ENCODE data around the gene DISC1.
A peak's percentile ranks its signal among the peaks of the same experiment; 100 is the strongest.

Gene DISC1

DNA sequence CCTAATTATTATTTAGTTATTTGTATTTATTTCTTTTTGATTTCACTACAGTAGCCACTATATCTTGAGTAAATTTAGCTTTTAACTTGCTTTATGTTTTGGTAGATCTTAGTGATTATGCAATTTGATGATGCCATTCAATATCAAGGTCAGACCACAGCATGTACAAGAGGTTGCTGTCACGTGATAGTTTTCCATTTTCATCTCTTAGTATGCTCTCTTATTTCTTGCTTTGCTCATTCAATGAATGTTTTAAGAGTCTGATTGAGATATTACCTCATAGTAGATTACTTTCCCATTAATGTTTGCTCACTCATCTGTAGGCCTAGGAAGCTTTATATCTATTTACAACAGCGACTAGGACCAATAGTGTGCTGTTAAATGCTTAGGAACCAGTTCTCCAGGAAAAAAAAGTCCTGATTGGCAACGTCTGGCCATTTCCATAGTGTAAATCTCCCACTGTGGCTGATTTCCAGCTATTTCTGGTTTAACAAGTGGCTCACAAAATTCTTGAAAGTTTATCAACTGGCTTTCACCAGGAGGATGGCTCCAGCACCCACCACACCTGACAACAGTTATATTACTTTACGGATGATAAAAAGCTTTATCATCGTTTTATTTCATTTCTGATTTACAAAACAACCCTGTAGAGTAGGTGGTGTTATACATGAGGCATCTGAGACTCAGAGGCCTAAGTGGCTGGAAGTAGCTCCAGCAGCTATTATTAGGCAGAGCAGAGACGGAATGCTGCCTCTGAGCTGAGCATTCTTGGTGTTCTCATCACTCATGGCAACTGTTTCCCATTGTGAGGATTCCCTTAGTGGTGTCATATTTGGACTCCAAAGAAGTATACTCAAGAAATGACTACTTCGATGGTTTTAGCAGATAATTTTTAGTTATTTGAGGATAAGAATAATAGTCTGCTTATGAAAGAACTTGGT lies 235.2 kb downstream of the DISC1 start:
- DNase-seq: no peak

DNA sequence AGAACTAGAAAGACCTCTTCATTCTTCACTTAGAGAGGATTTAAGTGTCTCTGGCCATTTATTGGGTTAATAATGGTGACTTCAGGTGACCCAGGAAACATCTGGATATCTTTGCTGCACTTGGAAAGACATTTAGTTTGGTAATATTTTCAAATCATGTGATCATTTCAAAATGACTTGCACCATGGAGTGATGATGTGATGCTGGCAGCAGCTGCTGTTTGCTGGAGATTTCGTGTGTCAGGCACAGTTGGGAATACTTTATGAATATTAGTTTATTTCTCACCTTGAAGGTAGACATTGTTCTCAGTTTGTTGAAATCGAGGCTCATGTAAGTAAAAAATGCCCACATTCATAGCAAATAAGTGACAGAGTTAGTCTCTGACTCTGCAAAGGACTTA lies 236.0 kb downstream of the DISC1 start:
- no peak for DNase-seq

DNA sequence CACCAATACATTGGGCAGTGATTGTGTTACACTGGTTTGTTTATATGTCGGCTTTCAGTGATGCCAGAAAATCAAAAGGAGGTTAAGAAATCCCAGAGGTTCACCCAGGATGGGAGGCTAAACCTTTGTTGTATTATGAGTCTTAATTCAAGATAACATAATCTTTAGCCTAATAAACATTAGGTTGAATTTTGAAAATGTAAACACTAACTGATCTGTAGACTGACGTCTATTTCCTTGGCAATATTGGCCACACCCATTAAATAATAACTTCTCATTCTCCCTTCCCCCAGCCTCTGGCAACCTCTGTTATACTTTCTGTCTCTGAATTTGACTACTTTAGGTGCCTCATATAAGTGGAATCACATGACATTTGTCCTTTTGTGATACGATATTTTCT lies 238.7 kb downstream of the DISC1 start:
- DNase-seq: no peak

DNA sequence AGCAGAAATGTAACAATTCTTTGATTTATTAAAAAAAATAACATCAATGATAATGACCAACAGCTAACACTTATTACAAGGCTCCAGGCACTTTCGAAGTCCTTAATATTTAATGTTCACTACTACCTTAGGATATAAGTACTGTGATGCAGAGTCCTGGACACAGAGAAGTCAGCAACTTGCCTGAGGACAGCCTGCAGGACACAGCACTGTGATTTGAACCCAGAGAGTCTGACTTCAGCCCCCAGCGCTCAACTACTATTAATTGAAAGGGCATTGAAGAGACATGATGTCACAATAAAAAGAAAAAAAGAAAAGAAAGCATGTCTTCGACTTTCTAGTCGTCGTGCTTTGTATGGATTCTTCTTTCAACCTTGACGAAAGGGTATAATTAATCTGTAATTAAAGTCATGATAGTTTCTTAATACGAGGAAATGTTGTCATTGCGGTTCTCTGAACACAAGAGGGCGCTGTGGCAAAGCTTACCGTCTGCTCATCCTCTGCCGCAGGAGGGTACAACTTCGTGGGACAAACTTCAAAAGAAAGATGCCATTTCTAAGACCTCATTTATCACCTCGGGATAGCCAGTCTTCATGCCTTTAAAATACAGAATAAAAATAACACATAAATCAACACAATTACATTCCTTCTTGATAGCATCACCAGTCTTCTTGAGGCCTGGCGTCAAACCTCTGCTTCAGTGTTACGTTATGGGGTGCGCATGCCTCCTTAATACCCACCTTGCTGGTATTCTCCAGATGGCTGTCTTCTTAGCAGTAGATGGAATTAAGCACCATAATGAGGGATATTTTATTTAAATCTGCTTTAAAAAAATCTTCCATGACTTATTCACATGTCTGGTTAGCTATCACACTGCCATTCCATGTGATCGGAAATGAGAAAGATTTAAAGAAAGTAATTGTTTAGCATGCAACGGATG lies 240.1 kb downstream of the DISC1 start:
- peak; percentile 90 for DNase-seq

DNA sequence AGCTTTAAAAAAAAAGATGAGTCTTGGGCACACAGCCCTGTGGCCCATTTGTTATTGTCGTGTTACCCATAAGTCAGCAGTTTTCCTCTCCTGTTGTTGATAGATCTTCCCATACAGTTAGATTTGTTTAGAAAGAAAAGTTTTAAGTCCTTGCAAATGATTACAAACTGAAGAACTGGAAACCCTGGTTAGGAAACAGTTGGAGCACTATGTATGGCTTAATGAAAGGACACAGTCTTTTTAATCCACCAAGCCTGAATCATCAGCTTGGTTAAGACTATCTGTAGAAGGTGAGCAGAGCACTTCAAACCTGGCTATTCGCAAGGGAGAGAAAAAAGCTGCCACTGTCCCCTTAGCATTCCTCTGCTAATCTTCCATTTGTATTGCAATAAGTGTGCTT lies 241.0 kb downstream of the DISC1 start:
- DNase-seq: no peak

DNA sequence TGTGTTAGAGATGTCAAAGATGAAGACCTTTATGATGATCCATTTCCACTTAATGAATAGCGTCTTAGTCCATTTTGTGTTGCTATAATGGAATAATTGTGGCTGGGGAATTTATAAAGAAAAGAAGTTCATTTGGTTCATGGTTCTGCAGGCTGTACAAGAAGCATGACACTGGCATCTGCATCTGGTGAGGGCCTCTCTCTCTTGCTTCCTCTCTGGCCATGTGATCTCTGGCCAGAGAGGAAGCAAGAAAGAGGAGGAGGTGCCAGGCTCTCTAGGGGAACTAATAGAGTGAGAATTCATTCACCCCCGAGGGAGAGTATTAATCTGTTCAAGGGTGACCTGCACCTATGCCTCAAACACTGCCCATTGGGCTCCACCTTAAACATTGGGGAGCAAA lies 242.8 kb downstream of the DISC1 start:
- no peak for DNase-seq

DNA sequence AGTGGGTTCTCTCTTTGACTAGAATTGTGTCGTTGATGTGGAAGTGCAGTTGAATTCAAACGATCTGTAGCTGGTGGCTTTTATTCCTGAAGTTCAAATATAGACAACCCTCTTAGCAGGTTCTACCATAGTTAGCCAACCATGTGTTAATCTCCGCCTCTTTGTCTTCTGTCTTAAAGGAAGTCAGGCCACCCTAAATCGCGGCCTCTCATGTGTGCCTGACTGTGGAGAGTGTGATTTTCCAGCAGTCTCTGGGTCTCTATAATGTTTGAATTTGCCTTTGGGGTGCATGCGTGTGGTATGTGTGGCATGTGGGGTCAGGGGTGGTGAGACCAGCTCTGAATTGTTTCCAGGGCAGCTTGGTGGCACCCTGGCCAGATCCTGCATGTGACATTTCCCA lies 244.9 kb downstream of the DISC1 start:
- DNase-seq: no peak

DNA sequence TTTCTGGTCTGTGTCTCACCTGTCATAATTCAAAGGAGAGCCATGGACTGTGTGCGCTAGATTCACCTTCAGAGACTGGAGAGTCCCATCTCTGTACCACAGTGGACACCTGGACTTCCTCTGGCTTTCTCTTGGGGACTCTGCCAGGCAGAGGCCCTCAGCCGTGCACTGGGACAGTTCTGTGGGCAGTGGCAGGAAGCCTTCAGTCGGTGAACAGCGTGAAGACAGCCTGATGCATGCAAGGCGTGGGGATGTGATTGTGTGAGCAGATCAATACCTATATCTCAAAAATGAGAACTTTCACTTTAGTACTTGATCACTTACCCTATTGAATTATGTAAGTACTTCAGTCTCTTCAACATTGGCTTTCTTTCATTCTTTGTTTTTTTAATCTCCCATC lies 245.3 kb downstream of the DISC1 start:
- DNase-seq: no peak

DNA sequence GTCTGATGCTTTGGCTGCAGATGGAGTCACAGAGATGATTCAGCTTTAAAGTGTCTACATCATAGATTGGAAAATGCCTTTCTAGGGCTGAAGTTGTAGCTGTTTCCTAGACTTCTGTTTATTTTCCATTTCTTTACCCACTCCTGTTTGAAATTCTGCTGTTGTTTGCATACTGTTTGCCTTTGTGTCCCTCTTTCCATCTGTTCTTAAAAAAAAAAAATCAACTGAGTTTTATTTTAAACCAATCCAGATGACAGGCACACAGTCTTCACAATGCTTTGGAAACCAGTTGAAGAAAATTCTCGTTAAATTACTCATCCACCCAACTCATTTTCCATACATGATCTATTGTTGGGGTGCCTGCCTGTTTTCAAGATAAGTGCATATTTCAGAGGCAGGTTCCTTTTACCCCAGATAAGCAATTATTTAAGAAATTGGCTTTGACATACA lies 245.9 kb downstream of the DISC1 start:
- DNase-seq: peak; percentile 26

DNA sequence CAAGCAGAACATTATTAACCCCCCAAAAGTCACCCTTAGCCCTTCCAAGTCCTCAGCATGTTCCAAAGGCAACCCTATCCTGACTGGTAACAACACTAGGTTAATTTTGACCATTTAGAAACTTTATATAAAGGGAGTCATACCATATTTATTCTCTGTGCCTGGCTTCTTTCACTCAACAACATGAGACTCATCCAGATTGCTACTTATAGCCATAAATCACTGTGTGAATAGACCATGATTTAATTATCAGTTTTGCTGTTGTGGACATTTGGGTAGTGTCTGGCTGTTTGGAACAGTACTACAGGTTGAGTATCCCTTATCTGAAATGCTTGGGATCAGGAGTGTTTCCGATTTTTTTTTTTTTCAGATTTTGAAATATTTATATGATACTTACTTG lies 252.1 kb downstream of the DISC1 start:
- no peak for DNase-seq

DNA sequence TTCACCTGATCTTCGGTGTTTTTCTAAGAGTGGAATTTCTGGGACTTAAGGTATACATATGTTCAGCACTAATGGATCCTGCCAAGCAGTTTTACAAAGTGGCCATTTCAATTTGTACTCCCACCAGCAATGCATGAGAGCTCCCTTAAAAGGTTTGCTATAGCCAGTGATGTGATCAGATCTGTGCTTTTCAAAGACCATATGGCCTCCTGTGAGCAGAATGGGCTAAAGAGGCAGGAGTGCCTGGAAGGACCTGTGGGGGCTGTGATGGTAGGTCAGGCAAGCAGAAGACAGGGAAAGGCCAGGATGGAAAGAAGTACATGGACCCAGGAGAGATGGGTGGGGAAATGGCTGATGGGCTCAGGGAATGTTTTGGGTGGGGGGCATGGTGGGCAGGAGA lies 252.7 kb downstream of the DISC1 start:
- DNase-seq: no peak

DNA sequence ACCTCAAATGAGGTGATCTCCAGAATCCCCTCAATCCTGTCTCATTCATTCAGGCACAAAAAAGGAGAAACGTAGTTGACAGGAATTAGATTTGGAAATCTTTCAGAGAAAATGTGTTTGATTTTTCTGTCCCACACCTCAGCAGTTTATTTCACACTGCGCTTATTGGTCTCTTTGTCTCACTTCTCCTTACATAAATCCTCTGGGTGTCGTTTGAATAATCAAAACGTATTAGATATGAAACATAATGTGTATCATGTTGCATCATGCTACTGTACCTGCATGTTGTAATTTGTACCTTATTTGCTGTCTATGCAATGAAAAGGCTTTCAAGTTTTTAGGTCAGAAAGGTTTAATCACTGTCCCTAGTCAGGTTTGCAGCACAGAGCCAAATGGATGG lies 255.7 kb downstream of the DISC1 start:
- no peak for DNase-seq

DNA sequence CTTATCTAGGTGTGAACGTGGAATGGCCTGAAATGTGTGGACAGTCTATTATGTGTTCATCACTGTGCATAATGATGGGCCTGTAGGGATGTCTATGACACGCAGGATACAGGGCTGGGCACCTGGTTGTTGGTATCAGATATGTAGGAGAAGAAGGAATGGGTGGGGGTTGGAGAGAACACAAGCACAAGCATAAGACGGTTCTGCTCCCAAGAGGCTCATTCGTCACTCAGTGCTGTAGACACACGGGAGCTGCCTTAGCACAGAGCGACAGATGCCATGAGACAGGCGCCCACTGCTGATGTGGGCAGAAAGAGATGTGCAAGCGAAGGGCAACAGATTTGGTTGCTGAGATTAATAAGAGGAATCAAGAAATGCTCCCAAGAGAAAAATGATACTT lies 256.2 kb downstream of the DISC1 start:
- no peak for DNase-seq

DNA sequence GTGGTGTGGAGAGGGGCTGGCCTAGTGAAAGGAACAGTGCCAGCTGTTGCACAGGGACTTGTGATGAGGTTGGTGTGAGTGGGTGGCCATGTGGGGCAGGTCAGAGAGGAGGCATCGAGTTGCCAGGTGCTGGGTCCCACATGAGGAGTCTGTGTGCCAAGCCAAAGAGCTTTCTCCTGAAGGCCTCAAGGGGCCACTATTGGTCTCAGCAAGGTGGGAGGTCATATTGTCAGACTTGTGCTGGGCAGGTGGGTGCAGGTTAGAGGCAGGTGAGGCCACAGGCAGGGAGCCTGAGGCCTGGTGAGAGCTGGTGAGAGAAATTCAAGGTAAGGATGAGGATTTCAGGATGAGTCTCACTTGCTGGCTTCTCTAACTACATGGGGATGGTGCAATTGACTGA lies 256.8 kb downstream of the DISC1 start:
- no peak for DNase-seq

DNA sequence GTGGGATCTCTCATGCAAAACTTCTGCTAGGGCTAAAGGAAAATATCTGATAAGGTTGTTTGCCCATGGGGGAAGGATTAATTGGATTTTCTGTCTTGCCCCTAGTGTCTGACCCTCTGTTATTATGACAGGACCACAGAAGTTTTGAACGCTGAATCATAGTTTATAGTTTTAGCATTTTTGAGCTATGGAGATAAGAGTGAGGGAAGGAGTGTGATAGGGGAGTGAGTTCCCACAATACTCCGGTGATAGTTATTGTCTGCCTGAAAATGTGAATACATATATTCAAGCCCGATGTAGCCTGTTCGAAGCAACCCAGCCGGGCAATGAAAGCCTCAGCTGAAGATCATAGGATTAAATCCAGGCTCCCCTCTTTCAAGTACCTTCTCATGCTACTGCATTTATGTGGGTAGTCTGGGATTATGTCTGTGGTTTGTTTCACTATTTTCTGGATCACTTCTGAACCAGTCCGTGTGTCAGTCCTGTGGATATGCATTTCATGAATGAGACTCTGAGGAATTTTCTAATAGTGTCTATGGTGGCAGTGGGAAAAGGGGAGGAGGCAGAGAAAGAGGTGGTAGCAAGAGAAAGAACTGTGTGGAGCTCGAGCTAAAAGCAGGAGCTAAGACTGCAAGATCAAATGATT lies 258.7 kb downstream of the DISC1 start:
- no peak for DNase-seq

DNA sequence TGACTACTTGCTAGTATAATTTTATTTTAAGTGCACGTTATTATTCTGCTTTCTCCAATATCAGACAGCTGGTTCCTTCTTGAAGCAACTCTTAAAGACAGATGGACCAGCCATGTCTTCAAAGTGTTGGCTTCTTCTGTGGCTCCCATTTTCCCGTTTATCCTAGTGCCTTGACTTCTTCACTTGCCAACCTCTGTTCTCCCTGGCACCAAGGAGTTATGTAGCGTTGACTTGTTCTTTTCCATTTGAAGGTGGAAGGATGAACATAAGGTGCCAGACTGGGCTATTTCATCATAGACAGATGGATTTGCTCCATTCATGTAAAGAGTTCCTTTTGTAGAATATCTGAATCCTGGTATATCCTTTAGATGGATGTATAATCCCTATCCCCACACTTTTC lies 260.6 kb downstream of the DISC1 start:
- no peak for DNase-seq

DNA sequence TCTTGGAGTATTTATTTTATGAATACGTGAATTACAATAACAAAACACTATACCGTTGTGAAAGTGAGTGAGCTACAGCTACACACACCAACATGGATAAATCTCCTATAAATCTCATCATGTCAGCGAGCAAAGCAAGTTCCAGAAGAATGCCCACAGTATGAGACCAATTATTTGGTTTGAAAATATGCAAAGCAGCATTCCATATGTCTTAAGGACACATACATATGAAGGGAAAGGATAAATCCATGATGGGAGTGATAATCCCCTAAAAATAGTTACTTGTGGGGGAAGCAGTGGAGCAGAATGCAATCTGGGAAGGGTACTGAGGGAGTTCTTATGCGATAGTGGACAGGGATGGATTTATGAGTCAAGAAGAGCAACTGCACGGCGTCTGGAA lies 261.3 kb downstream of the DISC1 start:
- DNase-seq: no peak

DNA sequence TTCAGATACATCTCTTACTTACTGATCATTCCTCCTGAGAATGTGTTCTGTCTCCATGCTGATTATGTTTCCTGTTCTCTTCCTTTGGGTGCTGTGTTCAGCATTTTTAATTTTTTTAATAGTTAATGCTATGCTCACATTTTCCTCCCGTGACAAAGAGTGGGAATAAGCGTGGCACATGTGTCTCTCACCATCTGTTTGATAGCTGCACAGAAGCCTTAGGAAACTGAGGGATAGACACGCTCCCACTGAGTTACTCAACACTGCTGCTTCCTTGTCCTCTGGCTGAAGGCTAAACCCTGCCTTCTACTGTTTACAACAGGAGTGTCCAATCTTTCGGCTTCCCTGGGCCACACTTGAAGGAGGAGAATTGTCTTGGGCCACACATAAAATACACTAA lies 264.2 kb downstream of the DISC1 start:
- no peak for DNase-seq

DNA sequence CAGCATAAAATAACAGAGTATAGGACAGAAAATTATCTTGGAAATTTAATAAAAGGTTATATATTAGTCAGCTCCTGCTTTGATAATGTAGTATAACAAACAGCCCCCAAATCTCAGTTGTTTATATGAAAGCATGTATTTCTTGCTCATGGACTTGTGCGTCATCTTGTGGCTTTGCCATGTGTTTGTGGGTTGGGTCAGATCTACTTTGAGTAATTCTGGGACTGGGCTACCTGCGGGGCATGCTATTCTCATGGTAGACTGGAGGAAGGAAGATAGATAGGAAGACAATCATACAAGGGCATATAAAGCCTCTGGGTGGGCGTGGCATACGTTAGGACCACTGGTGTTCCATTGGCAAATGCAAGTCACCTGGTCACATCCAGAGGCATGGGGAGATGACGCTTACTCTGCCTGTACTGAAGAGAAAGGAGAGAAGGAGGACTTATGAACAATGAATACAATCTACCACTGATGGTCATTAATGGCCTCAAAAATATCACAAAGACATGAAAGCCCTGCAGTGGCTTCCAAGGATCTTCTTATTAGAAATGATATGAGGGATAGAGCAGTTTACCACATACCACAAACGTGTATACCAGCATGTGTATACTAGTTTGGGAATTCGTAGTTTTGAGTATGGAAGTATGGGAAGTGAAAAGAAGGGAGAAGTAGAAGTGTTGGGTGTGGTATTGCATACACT lies 267.0 kb downstream of the DISC1 start:
- DNase-seq: no peak

DNA sequence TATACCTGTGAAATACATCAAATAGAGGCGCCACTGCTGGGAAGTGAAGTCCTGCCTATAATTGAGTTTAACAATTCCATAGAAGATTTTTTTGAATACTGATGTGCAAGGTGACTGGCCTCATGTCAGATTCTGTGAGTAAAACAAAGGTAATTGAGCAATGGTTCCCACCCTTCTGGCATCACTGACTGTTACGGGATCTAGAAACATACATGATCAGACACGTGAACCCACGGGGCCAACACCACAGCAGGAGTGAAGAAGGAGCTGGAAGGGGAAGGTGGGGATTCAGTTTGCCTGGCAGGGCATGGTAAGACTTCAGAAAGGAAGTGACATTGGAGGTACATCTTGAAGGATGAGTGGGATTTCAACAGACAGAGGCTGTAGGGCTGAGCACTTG lies 270.2 kb downstream of the DISC1 start:
- DNase-seq: no peak

DNA sequence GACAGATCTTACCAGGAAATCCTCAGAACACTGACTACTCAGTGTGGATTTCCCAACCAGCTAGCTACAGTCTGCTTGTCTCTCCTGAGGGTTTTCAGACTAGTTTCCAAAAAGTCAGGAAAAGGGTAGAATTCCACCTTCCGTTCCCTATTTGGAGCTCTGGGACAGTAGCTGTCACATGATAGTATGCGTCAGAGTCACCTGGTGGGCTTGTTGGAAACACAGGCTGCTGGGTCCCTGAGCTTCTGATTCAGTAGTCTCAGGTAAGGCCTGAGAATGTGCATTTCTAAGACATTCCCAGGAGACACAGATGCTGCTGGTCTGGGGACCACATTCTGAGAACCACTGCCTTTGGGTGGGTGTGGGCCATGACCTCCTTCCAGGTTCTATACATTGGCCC lies 272.5 kb downstream of the DISC1 start:
- DNase-seq: no peak

DNA sequence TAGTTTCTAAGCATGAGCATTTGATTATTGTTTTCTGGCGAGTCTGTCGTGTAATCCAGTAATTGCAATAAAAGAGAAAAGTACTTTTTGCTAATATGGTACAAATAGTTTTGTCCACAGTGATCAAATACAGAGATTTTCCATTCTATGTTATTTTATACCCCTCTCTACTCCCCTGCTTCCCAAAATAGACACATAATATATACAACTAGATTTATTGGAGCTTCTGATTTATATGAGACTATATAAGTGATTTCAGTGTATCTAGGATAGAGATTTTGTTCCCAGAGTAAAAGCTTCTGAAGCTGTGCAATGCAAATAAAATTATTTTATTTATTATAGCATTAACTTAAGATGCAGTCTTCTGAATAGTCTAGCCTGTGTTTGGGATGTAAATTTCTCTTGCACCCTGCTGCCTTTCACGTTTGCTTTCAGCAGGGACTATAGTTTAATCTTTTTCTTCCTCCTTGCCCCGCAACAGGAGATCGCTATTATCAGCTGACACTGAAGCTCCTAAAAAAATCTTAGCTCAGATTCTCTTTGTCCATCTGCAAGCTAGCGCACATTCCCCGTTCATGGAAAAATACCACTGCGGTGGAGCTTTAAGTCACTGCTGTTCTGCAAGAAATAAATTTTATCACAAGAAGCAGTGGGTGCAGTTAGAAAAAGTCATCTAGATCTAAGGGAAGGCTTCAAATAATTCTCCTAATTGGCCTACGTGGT lies 273.3 kb downstream of the DISC1 start:
- DNase-seq: no peak

Data from eye (tissue), 1 donor.